ENCODE data around the gene ATR.
"Not testable (repeated sequence)": the region's sequence is repeated elsewhere in the genome, so short reads cannot be mapped to it uniquely, and the experiment has no call there.

The ATR gene

GRCh38 chr3:142608631-142609030 lies 30.1 kb upstream of the ATR start:
- no peak overlapping the region for H4K8ac ChIP-seq (ENCODE audit: low read depth, low read length)
- H3K4ac ChIP-seq (ENCODE audit: low read depth, low read length) = no peak overlapping the region
- H3K14ac ChIP-seq (ENCODE audit: low read length) = no peak overlapping the region
- no peak overlapping the region for H2BK12ac ChIP-seq (ENCODE audit: low read length)
- H3K4me1 ChIP-seq (ENCODE audit: control insufficient read depth in 1 of 2, insufficient read depth in 2 of 2, low read length in 2 of 2) = peaks cover 0 to 2% of the 10 kb centered on the region in 2 experiments
- no peaks in the 10 kb centered on the region for H3K9me3 ChIP-seq (ENCODE audit: insufficient read depth, low read depth, low read length)
- no peak overlapping the region for H3K4me2 ChIP-seq (ENCODE audit: low read length)
- H3K9ac ChIP-seq (ENCODE audit: low read length) = no peak overlapping the region
- H2AFZ ChIP-seq (ENCODE audit: insufficient read depth, low read length, poor library complexity) = no peak overlapping the region
- no peak overlapping the region for H4K12ac ChIP-seq (ENCODE audit: low read depth, low read length)
- H4K91ac ChIP-seq (ENCODE audit: low read depth, low read length) = no peak overlapping the region
- peak; percentile 98 to 100 for DNase-seq
- no peak overlapping the region for H3K27ac ChIP-seq (ENCODE audit: low read depth, low read length)
- no CpG with 5 or more reads among the region's 1 CpG for WGBS (ENCODE audit: extremely low coverage, insufficient coverage, insufficient read length)
- H3K36me3 ChIP-seq (ENCODE audit: control insufficient read depth in 1 of 2, insufficient read depth in 2 of 2, low read length in 2 of 2) = no peaks in the 10 kb centered on the region
- no peak overlapping the region for H2AK5ac ChIP-seq (ENCODE audit: low read length)
- no peaks in the 10 kb centered on the region for H3K79me1 ChIP-seq (ENCODE audit: low read length)
- H2BK120ac ChIP-seq (ENCODE audit: insufficient read depth, low read length, poor library complexity) = no peak overlapping the region
- H2BK5ac ChIP-seq (ENCODE audit: low read depth, low read length, poor library complexity) = no peak overlapping the region
- H3K23ac ChIP-seq (ENCODE audit: low read length) = no peak overlapping the region
- no peak overlapping the region for H3K4me3 ChIP-seq (ENCODE audit: low read depth, low read length)
- H3K27me3 ChIP-seq (ENCODE audit: insufficient read depth, low read length) = no peaks in the 10 kb centered on the region
- H3K18ac ChIP-seq (ENCODE audit: low read length) = no peak overlapping the region
- no peaks in the 10 kb centered on the region for H3K79me2 ChIP-seq (ENCODE audit: control insufficient read depth, insufficient read depth, low read length, poor library complexity)

GRCh38 chr3:142604940-142605339 lies 26.4 kb upstream of the ATR start:
- Histone ChIP-seq H2BK120ac (ENCODE audit: insufficient read depth, low read length, poor library complexity) (no peak overlapping the region), H2BK12ac (ENCODE audit: low read length) (no peak overlapping the region), H3K9ac (ENCODE audit: low read length) (no peak overlapping the region), H2BK5ac (ENCODE audit: low read depth, low read length, poor library complexity) (no peak overlapping the region), H2AFZ (ENCODE audit: insufficient read depth, low read length, poor library complexity) (no peak overlapping the region), H3K14ac (ENCODE audit: low read length) (no peak overlapping the region), H4K91ac (ENCODE audit: low read depth, low read length) (no peak overlapping the region), H3K4me3 (ENCODE audit: low read depth, low read length) (no peak overlapping the region), H3K27me3 (ENCODE audit: insufficient read depth, low read length) (no peaks in the 10 kb centered on the region), H3K4me2 (ENCODE audit: low read length) (no peak overlapping the region), H2AK5ac (ENCODE audit: low read length) (no peak overlapping the region), H4K8ac (ENCODE audit: low read depth, low read length) (no peak overlapping the region), H3K9me3 (ENCODE audit: insufficient read depth, low read depth, low read length) (no peaks in the 10 kb centered on the region), H3K18ac (ENCODE audit: low read length) (no peak overlapping the region), H3K27ac (ENCODE audit: low read depth, low read length) (no peak overlapping the region), H3K36me3 (ENCODE audit: control insufficient read depth in 1 of 2, insufficient read depth in 2 of 2, low read length in 2 of 2) (no peaks in the 10 kb centered on the region), H3K4ac (ENCODE audit: low read depth, low read length) (no peak overlapping the region), H4K12ac (ENCODE audit: low read depth, low read length) (no peak overlapping the region), H3K23ac (ENCODE audit: low read length) (no peak overlapping the region), H3K4me1 (ENCODE audit: control insufficient read depth in 1 of 2, insufficient read depth in 2 of 2, low read length in 2 of 2) (peaks cover 0 to 2% of the 10 kb centered on the region in 2 experiments), H3K79me1 (ENCODE audit: low read length) (no peaks in the 10 kb centered on the region), H3K79me2 (ENCODE audit: control insufficient read depth, insufficient read depth, low read length, poor library complexity) (no peaks in the 10 kb centered on the region)
- no peak for DNase-seq

- WGBS (ENCODE audit: extremely low coverage, insufficient coverage, insufficient read length) = no CpG with 5 or more reads among the region's 7 CpGs
- H3K4me1 ChIP-seq (ENCODE audit: control insufficient read depth in 1 of 2, insufficient read depth in 2 of 2, low read length in 2 of 2) = not testable (repeated sequence)
These were observed 24.8 kb upstream of the ATR start for GRCh38 chr3:142603386-142603705.

GRCh38 chr3:142602619-142603385 lies 24.3 kb upstream of the ATR start:
- Histone ChIP-seq H3K27ac (ENCODE audit: low read depth, low read length) (no peak overlapping the region), H3K79me2 (ENCODE audit: control insufficient read depth, insufficient read depth, low read length, poor library complexity) (no peaks in the 10 kb centered on the region), H3K4me1 (ENCODE audit: control insufficient read depth in 1 of 2, insufficient read depth in 2 of 2, low read length in 2 of 2) (no peaks in the 10 kb centered on the region), H3K4me2 (ENCODE audit: low read length) (no peak overlapping the region), H3K23ac (ENCODE audit: low read length) (no peak overlapping the region), H3K4me3 (ENCODE audit: low read depth, low read length) (no peak overlapping the region), H2AK5ac (ENCODE audit: low read length) (no peak overlapping the region), H2BK5ac (ENCODE audit: low read depth, low read length, poor library complexity) (no peak overlapping the region), H4K91ac (ENCODE audit: low read depth, low read length) (no peak overlapping the region), H3K18ac (ENCODE audit: low read length) (no peak overlapping the region), H2BK12ac (ENCODE audit: low read length) (no peak overlapping the region), H4K8ac (ENCODE audit: low read depth, low read length) (no peak overlapping the region), H3K36me3 (ENCODE audit: control insufficient read depth in 1 of 2, insufficient read depth in 2 of 2, low read length in 2 of 2) (no peaks in the 10 kb centered on the region), H2BK120ac (ENCODE audit: insufficient read depth, low read length, poor library complexity) (no peak overlapping the region), H3K27me3 (ENCODE audit: insufficient read depth, low read length) (no peaks in the 10 kb centered on the region), H3K4ac (ENCODE audit: low read depth, low read length) (no peak overlapping the region), H3K79me1 (ENCODE audit: low read length) (no peaks in the 10 kb centered on the region), H3K14ac (ENCODE audit: low read length) (no peak overlapping the region), H3K9ac (ENCODE audit: low read length) (no peak overlapping the region), H4K12ac (ENCODE audit: low read depth, low read length) (no peak overlapping the region), H2AFZ (ENCODE audit: insufficient read depth, low read length, poor library complexity) (no peak overlapping the region), H3K9me3 (ENCODE audit: insufficient read depth, low read depth, low read length) (no peaks in the 10 kb centered on the region)
- DNase-seq = no peak
- whole genome bisulfite sequencing (ENCODE audit: extremely low coverage, insufficient coverage, insufficient read length) = no CpG with 5 or more reads among the region's 13 CpGs

More at GRCh38 chr3:142603386-142603705, 24.8 kb upstream of the ATR start:
- H2BK12ac ChIP-seq (ENCODE audit: low read length); H2AFZ ChIP-seq (ENCODE audit: insufficient read depth, low read length, poor library complexity); H4K91ac ChIP-seq (ENCODE audit: low read depth, low read length); H3K9me3 ChIP-seq (ENCODE audit: insufficient read depth, low read depth, low read length); H3K18ac ChIP-seq (ENCODE audit: low read length); H3K27me3 ChIP-seq (ENCODE audit: insufficient read depth, low read length); H3K4me3 ChIP-seq (ENCODE audit: low read depth, low read length); H3K79me1 ChIP-seq (ENCODE audit: low read length); H3K27ac ChIP-seq (ENCODE audit: low read depth, low read length); H3K36me3 ChIP-seq (ENCODE audit: control insufficient read depth in 1 of 2, insufficient read depth in 2 of 2, low read length in 2 of 2); H3K4ac ChIP-seq (ENCODE audit: low read depth, low read length); H3K14ac ChIP-seq (ENCODE audit: low read length); H3K4me2 ChIP-seq (ENCODE audit: low read length); H2AK5ac ChIP-seq (ENCODE audit: low read length); H4K8ac ChIP-seq (ENCODE audit: low read depth, low read length); H3K9ac ChIP-seq (ENCODE audit: low read length); H2BK120ac ChIP-seq (ENCODE audit: insufficient read depth, low read length, poor library complexity); H3K79me2 ChIP-seq (ENCODE audit: control insufficient read depth, insufficient read depth, low read length, poor library complexity); H4K12ac ChIP-seq (ENCODE audit: low read depth, low read length); DNase-seq; H2BK5ac ChIP-seq (ENCODE audit: low read depth, low read length, poor library complexity); H3K23ac ChIP-seq (ENCODE audit: low read length): not testable (repeated sequence)

All from trophoblast cell (in vitro differentiated cells and primary cell).